Measurements from ENCODE around the gene TRHDE. TPM values are rescaled to one million over a fixed set of nuclear protein-coding genes. Genes with fewer than 3 reads are reported as not detected.

Gene TRHDE
- total RNA-seq, 4 donors from 2014 or later, result 0.05 to 0.81 (median 0.40) TPM

GRCh38 chr12:72521326-72521725, 249.2 kb downstream of the TRHDE start:
- no peak for DNase-seq
- Histone ChIP-seq H3K4me3 (replicated peaks in 1 of 3) (no peak overlapping the region), H3K4me1 (no peaks in the 10 kb centered on the region), H3K27ac (no peak overlapping the region), H3K36me3 (no peaks in the 10 kb centered on the region), H3K27me3 (no peaks in the 10 kb centered on the region), H3K9me3 (no peaks in the 10 kb centered on the region)
- TF ChIP-seq POLR2A (IDR thresholded peaks at IDR 0.05), result no peak
- TF ChIP-seq CTCF (IDR thresholded peaks at IDR 0.05), result no peak
- intact Hi-C loops (cut with DNase I), result no loop called here
- WGBS, 2 donors, result 64 to 89% methylated on average over 3 of the region's 3 CpGs

- no peaks in the 10 kb centered on the region for H3K9me3 ChIP-seq
- DNase-seq, result no peak
- TF ChIP-seq CTCF (IDR thresholded peaks at IDR 0.05), result no peak
- no peak for TF ChIP-seq POLR2A (IDR thresholded peaks at IDR 0.05)
- no peaks in the 10 kb centered on the region for H3K4me1 ChIP-seq
- intact Hi-C loops (cut with DNase I), result no loop called here
- H3K27ac ChIP-seq, result no peak overlapping the region
- H3K36me3 ChIP-seq, result no peaks in the 10 kb centered on the region
- H3K4me3 ChIP-seq (replicated peaks in 1 of 3), result no peak overlapping the region
- 43 to 54% methylated on average over 1 of the region's 1 CpG for WGBS, 2 donors
- H3K27me3 ChIP-seq, result no peaks in the 10 kb centered on the region
Observed at GRCh38 chr12:72522411-72522810, 250.2 kb downstream of the TRHDE start.

DNA sequence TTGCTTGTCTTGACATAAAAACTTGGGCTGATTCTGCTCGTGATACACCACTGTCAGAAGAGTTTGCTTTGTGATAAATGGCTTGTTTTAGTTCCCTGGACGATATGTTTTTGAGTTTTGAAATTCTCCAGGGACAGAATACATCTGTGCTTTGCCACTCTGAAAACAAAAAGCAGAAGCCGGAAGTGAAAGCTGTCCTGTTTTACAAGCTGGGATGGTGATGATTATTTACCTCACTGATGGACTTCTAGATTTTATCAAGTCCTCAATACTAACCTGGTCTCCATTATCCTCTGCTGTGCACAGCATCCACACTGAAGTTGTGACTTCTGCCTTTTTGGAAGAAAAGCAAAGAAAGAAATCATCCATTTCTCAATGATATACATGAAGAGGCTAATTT, 251.6 kb downstream of the TRHDE start:
- Histone ChIP-seq H3K36me3 (no peaks in the 10 kb centered on the region), H3K27me3 (no peaks in the 10 kb centered on the region), H3K4me1 (no peaks in the 10 kb centered on the region), H3K27ac (no peak overlapping the region), H3K9me3 (no peaks in the 10 kb centered on the region), H3K4me3 (replicated peaks in 1 of 3) (no peak overlapping the region)
- TF ChIP-seq POLR2A (IDR thresholded peaks at IDR 0.05) (no peak), CTCF (IDR thresholded peaks at IDR 0.05) (no peak)
- no peak for DNase-seq
- intact Hi-C loops (cut with DNase I), result no loop called here
- WGBS, 2 donors, result 31 to 40% methylated on average over 3 of the region's 3 CpGs

DNA sequence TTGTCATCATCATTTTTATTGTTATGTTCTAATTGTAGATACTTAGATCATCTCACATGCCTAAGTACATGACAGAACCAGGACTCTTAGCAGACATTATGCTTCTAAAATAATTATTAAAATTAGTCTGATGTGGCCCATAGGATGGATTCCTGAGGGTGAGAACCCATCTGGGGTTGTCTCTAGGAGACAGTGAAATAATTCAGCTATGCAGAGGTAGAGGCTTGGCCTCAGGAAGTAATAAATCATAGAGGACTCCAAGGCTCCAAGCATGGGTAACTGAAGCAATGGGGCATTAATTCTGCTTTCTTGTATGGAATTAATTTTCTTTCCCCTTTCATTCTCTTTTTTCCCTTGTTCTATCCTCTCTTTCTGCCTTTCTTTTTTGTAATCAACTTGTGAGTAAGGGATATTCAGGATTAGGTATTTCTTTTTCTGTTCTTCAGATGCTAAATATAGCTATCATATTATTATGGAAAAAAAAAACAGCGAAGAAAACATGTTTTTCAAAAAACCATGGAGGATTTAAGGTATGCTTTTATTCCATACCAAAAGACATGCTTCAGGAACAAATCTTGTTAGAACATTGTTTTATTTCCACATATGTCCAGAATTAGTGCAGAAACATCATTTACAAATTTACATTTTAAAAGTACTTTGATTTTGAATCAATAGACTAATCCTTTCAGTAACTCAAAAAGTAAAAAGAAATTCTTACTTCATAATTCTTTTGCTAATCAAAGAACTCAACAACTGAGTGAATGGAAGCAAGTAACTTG, 263.2 kb downstream of the TRHDE start:
- Histone ChIP-seq H3K9me3 (no peaks in the 10 kb centered on the region), H3K27me3 (no peaks in the 10 kb centered on the region), H3K4me3 (replicated peaks in 1 of 3) (no peak overlapping the region), H3K36me3 (no peaks in the 10 kb centered on the region), H3K27ac (no peak overlapping the region), H3K4me1 (no peaks in the 10 kb centered on the region)
- no peak for TF ChIP-seq POLR2A (IDR thresholded peaks at IDR 0.05)
- no peak for TF ChIP-seq CTCF (IDR thresholded peaks at IDR 0.05)
- 89 to 92% methylated on average over 1 of the region's 1 CpG for WGBS, 2 donors
- no peak for DNase-seq
- intact Hi-C loops (cut with DNase I), result no loop called here

DNA sequence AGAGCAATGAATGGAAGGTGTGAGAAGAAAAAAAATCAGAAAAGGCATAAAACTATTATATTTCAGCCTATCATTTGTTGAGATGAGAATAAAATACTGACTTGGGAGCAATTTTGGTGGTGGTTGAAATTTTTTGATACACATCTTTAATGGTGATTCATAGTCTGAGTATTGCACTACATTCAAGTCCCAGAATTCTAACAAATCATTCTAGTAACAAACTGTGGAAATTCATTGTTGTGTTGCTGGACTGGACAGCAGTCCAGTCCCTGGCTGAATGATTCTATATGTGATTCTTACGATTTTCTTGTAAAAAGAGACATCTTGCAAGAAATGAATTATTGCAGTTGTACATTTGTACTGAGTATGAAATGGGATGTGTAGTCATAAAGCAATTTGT, 268.6 kb downstream of the TRHDE start:
- Histone ChIP-seq H3K36me3 (no peaks in the 10 kb centered on the region), H3K27ac (no peak overlapping the region), H3K4me1 (no peaks in the 10 kb centered on the region), H3K9me3 (no peaks in the 10 kb centered on the region), H3K4me3 (replicated peaks in 1 of 3) (no peak overlapping the region), H3K27me3 (no peaks in the 10 kb centered on the region)
- DNase-seq, result no peak
- TF ChIP-seq CTCF (IDR thresholded peaks at IDR 0.05) (no peak), POLR2A (IDR thresholded peaks at IDR 0.05) (no peak)
- intact Hi-C loops (cut with DNase I), result no loop called here
- 66 to 78% methylated on average over 1 of the region's 1 CpG for WGBS, 2 donors
